ENCODE data around the gene CRK. TPM values are rescaled to one million over a fixed set of nuclear protein-coding genes. Genes with fewer than 3 reads are reported as not detected.
"Not testable (repeated sequence)": the region's sequence is repeated elsewhere in the genome, so short reads cannot be mapped to it uniquely, and the experiment has no call there.

The CRK gene
- polyA plus RNA-seq, 6 donors from 2014 or later, result 28.1 to 34.6 (median 32.3) TPM

- DNase-seq (no peak), ATAC-seq (ENCODE audit: low read depth in 2 of 2) (no peak)
- Mint-ChIP-seq H3K9me3 (no peaks in the 10 kb centered on the region), H3K27me3 (no peaks in the 10 kb centered on the region), H3K36me3 (peaks cover 0 to 7% of the 10 kb centered on the region in 2 donors), H3K4me1 (peaks cover 33 to 56% (median 41%) of the 10 kb centered on the region in 3 donors), H3K27ac (peak overlapping the region in 5 of 6 donors; percentile 51 to 100 (median 89)), H3K4me3 (peak overlapping the region; percentile 6 to 100 (median 98))
Measured at GRCh38 chr17:1398028-1398427, 58.0 kb downstream of the CRK start.

- peak overlapping the region in 2 of 8 donors; percentile 52 to 59 for H3K4me3 Mint-ChIP-seq
- not testable (repeated sequence) for H3K36me3 Mint-ChIP-seq
Measured at GRCh38 chr17:1395876-1396665, 60.0 kb downstream of the CRK start.

GRCh38 chr17:1391577-1391976 lies 64.5 kb downstream of the CRK start:
- H3K9me3 Mint-ChIP-seq, result no peaks in the 10 kb centered on the region
- H3K36me3 Mint-ChIP-seq, result no peaks in the 10 kb centered on the region
- DNase-seq (no peak), ATAC-seq (ENCODE audit: low read depth in 2 of 2) (no peak)
- peak overlapping the region in 1 of 8 donors; percentile 21 for H3K4me3 Mint-ChIP-seq
- peaks cover 30 to 87% (median 49%) of the 10 kb centered on the region in 3 donors for H3K4me1 Mint-ChIP-seq
- H3K27ac Mint-ChIP-seq, result peak overlapping the region in 3 of 6 donors; percentile 36 to 58 (median 51)
- no peaks in the 10 kb centered on the region for H3K27me3 Mint-ChIP-seq

More at GRCh38 chr17:1395876-1396665, 60.0 kb downstream of the CRK start:
- Mint-ChIP-seq H3K4me1 (peaks cover 37 to 75% (median 54%) of the 10 kb centered on the region in 3 donors), H3K27ac (peak overlapping the region in 4 of 6 donors; percentile 34 to 85 (median 53))
- not testable (repeated sequence) for ATAC-seq (ENCODE audit: low read depth in 2 of 2); H3K9me3 Mint-ChIP-seq; DNase-seq; H3K27me3 Mint-ChIP-seq

GRCh38 chr17:1390432-1391367 lies 65.3 kb downstream of the CRK start:
- Mint-ChIP-seq H3K27me3 (no peaks in the 10 kb centered on the region), H3K4me1 (peaks cover 29 to 85% (median 49%) of the 10 kb centered on the region in 3 donors), H3K9me3 (no peaks in the 10 kb centered on the region), H3K27ac (peak overlapping the region; percentile 16 to 85 (median 48)), H3K36me3 (no peaks in the 10 kb centered on the region), H3K4me3 (peak overlapping the region in 2 of 8 donors; percentile 8 to 15)
- DNase-seq (no peak), ATAC-seq (ENCODE audit: low read depth in 2 of 2) (no peak)

- not testable (repeated sequence) for H3K36me3 Mint-ChIP-seq; ATAC-seq (ENCODE audit: low read depth in 2 of 2); H3K4me3 Mint-ChIP-seq; DNase-seq; H3K9me3 Mint-ChIP-seq; H3K27me3 Mint-ChIP-seq
- Mint-ChIP-seq H3K4me1 (peaks cover 30 to 78% (median 53%) of the 10 kb centered on the region in 3 donors), H3K27ac (peak overlapping the region in 2 of 6 donors; percentile 19 to 43)
Measured at GRCh38 chr17:1387490-1388227, 68.4 kb downstream of the CRK start.

- not testable (repeated sequence) for H3K27me3 Mint-ChIP-seq; H3K36me3 Mint-ChIP-seq; ATAC-seq (ENCODE audit: low read depth in 2 of 2); H3K9me3 Mint-ChIP-seq; DNase-seq
- H3K4me1 Mint-ChIP-seq, result peaks cover 26 to 74% (median 48%) of the 10 kb centered on the region in 3 donors
- peak overlapping the region in 2 of 8 donors; percentile 34 to 42 for H3K4me3 Mint-ChIP-seq
- peak overlapping the region in 5 of 6 donors; percentile 30 to 90 (median 69) for H3K27ac Mint-ChIP-seq
Measured at GRCh38 chr17:1386675-1387190, 69.3 kb downstream of the CRK start.

- peak overlapping the region in 5 of 6 donors; percentile 28 to 90 (median 69) for H3K27ac Mint-ChIP-seq
Measured at GRCh38 chr17:1386265-1386664, 69.8 kb downstream of the CRK start.

GRCh38 chr17:1385861-1386260 lies 70.2 kb downstream of the CRK start:
- Mint-ChIP-seq H3K27ac (peak overlapping the region in 5 of 6 donors; percentile 17 to 79 (median 51)), H3K9me3 (no peaks in the 10 kb centered on the region), H3K4me3 (peak overlapping the region in 1 of 8 donors; percentile 9), H3K36me3 (no peaks in the 10 kb centered on the region), H3K4me1 (peaks cover 31 to 74% (median 51%) of the 10 kb centered on the region in 3 donors), H3K27me3 (no peaks in the 10 kb centered on the region)
- DNase-seq, result no peak
- ATAC-seq (ENCODE audit: low read depth in 2 of 2), result no peak

More at GRCh38 chr17:1386265-1386664, 69.8 kb downstream of the CRK start:
- no peaks in the 10 kb centered on the region for H3K27me3 Mint-ChIP-seq
- DNase-seq, result no peak
- H3K36me3 Mint-ChIP-seq, result no peaks in the 10 kb centered on the region
- no peaks in the 10 kb centered on the region for H3K9me3 Mint-ChIP-seq
- H3K4me3 Mint-ChIP-seq, result peak overlapping the region in 2 of 8 donors; percentile 34 to 42
- H3K4me1 Mint-ChIP-seq, result peaks cover 30 to 74% (median 48%) of the 10 kb centered on the region in 3 donors
- ATAC-seq (ENCODE audit: low read depth in 2 of 2), result peak in 1 of 2 donors; percentile 35

- DNase-seq (no peak), ATAC-seq (ENCODE audit: low read depth in 2 of 2) (no peak)
- H3K4me3 Mint-ChIP-seq, result peak overlapping the region in 2 of 8 donors; percentile 9 to 64
- H3K27me3 Mint-ChIP-seq, result no peaks in the 10 kb centered on the region
- peaks cover 33 to 74% (median 52%) of the 10 kb centered on the region in 3 donors for H3K4me1 Mint-ChIP-seq
- peak overlapping the region in 4 of 6 donors; percentile 26 to 79 (median 54) for H3K27ac Mint-ChIP-seq
- H3K9me3 Mint-ChIP-seq, result no peaks in the 10 kb centered on the region
- H3K36me3 Mint-ChIP-seq, result no peaks in the 10 kb centered on the region
Measured at GRCh38 chr17:1384905-1385435, 71.1 kb downstream of the CRK start.

- Mint-ChIP-seq H3K4me1 (peaks cover 50 to 85% (median 65%) of the 10 kb centered on the region in 3 donors), H3K27ac (peak overlapping the region in 4 of 6 donors; percentile 8 to 87 (median 77)), H3K4me3 (peak overlapping the region in 4 of 8 donors; percentile 22 to 73 (median 56)), H3K27me3 (no peaks in the 10 kb centered on the region), H3K36me3 (peaks cover 0 to 5% of the 10 kb centered on the region in 2 donors), H3K9me3 (no peaks in the 10 kb centered on the region)
- ATAC-seq (ENCODE audit: low read depth in 2 of 2) (peak; percentile 68 to 74), DNase-seq (no peak)
Measured at GRCh38 chr17:1379930-1380313, 76.1 kb downstream of the CRK start.

- ATAC-seq (ENCODE audit: low read depth in 2 of 2), result no peak
- H3K9me3 Mint-ChIP-seq, result no peaks in the 10 kb centered on the region
- H3K4me1 Mint-ChIP-seq, result peaks cover 55 to 87% (median 68%) of the 10 kb centered on the region in 3 donors
- peak overlapping the region; percentile 8 to 92 (median 77) for H3K27ac Mint-ChIP-seq
- no peaks in the 10 kb centered on the region for H3K27me3 Mint-ChIP-seq
- H3K36me3 Mint-ChIP-seq, result peaks cover 0 to 5% of the 10 kb centered on the region in 2 donors
- peak overlapping the region in 4 of 8 donors; percentile 2 to 50 (median 21) for H3K4me3 Mint-ChIP-seq
- DNase-seq, result no peak
Measured at GRCh38 chr17:1379208-1379929, 76.7 kb downstream of the CRK start.
